Adrenal gland (tissue), 12 donors: ENCODE results near the gene STK24. TPM values are rescaled to one million over a fixed set of nuclear protein-coding genes. Genes with fewer than 3 reads are reported as not detected.

ENCODE experiments used
- DNase-seq, 7 donors: peaks; one replicate each; pipeline ENCODE4 v3.0.0-alpha.2; 2019 to 2020
- H3K27ac ChIP-seq, 5 donors: fragments of 200-600 bp; sonication (generic) in 4 of 5; 1 replicate in 3 of 5; 2 replicates in 2 of 5; pipeline versions ENCODE4 v1.5.1 to v1.8.0; 2016 to 2020; ENCODE audit warnings: mild to moderate bottlenecking in 1 of 5
- H3K27me3 ChIP-seq: fragments of 200-600 bp; 2 replicates; pipeline ENCODE4 v1.8.0; 2021
- H3K36me3 ChIP-seq, 2 donors: fragments of 200-600 bp; replicated peaks in 1 of 2; 1 replicate in 1 of 2; 2 replicates in 1 of 2; pipeline versions ENCODE4 v1.5.1 to v1.8.0; 2018 to 2022
- H3K4me1 ChIP-seq, 2 donors: fragments of 200-600 bp; replicated peaks in 1 of 2; 1 replicate in 1 of 2; 2 replicates in 1 of 2; pipeline versions ENCODE4 v1.5.1 to v1.8.0; 2018 to 2021
- H3K4me3 ChIP-seq, 4 donors: fragments of 200-600 bp; sonication (generic) in 3 of 4; one replicate each; pipeline ENCODE4 v1.5.1; 2016 to 2018
- H3K9me3 ChIP-seq, 3 donors: fragments of 200-600 bp; sonication (generic) in 1 of 3; replicated peaks in 1 of 3; 1 replicate in 2 of 3; 2 replicates in 1 of 3; pipeline versions ENCODE4 v1.5.1 to v1.8.0; 2016 to 2021
- CTCF ChIP-seq, 6 experiments: fragments of 450-650 bp in 4 of 6; fragments of 200-600 bp in 2 of 6; sonication (generic) in 1 of 6; IDR thresholded peaks; 1 replicate in 5 of 6; 2 replicates in 1 of 6; pipeline versions ENCODE4 v1.5.1 to v1.8.0; 2016 to 2021; ENCODE audit warnings: antibody characterized with exemption in 6 of 6, mild to moderate bottlenecking in 2 of 6, moderate library complexity in 1 of 6
- POLR2A ChIP-seq, 2 donors: fragments of 450-650 bp; IDR thresholded peaks; one replicate each; pipeline ENCODE4 v1.6.1; 2017; ENCODE audit warnings: antibody characterized with exemption in 2 of 2, mild to moderate bottlenecking in 2 of 2, moderate library complexity in 1 of 2
- WGBS, 4 donors: extraction: QIAGEN DNeasy Blood & Tissue Kit in 2 of 4; methylation state at CpG; one replicate each; pipeline versions ENCODE4 v1.1.5 to v1.1.7; 2013 to 2017; 5-methylcytosine and 5-hydroxymethylcytosine counted together
- intact Hi-C, 2 donors: fragments of 100-400 bp; cut with DNase I; formaldehyde crosslinking; loops; one replicate each; pipeline versions ENCODE4 v1.14.1 to v1.15.0; 2022 to 2023
- polyA plus RNA-seq, 3 donors: library from polyadenylated mRNA; stranded (reverse); fragments of 200-250 nt in 2 of 3; fragments of 350-450 nt in 1 of 3; fragmentation: Illumina TruSeq in 1 of 3; extraction: RNeasy Lipid Tissue Mini Kit (QIAGEN cat#74804) in 1 of 3; gene quantifications; one replicate each; pipeline ENCODE4 v1.2.3, GENCODE V29; 2013 to 2014
- total RNA-seq, 9 donors: library from RNA; depleted of rRNA in 4 of 9; stranded (reverse); fragments of >200 nt in 4 of 9; fragments of 120-200 nt in 1 of 9; fragmentation: NEBNext Ultra II Directional in 1 of 9; extraction: Animal tissue kit (Norgen Biotek cat#: 25700) in 1 of 9; gene quantifications; one replicate each; pipeline versions ENCODE4 v1.1.0 to v1.2.4, GENCODE V29; 2013 to 2023
- donor health status: healthy with polysubstance abuse.
- donor health status: Bipolar disorder and iron deficiency.
- donor health status: DM: yes; HTN: yes; CAD: no.
- donor health status: DM: no; HTN: no; CAD: no.
- donor health status: DM: no; HTN: no; CAD: no.
- donor health status: DM: yes; HTN: yes; CAD: no.

STK24 gene
- total and polyA plus RNA-seq, 12 donors: 17.7 to 72.2 (median 56.0) TPM

GRCh38 chr13:98429977-98430736 lies 146.8 kb downstream of the STK24 start:
- 78 to 83% (median 80%) methylated on average over 11 of the region's 11 CpGs for WGBS, 4 donors
- intact Hi-C loops: no loop called here
- no peak for TF ChIP-seq CTCF (IDR thresholded peaks at IDR 0.05)
- no peak for TF ChIP-seq POLR2A (IDR thresholded peaks at IDR 0.05)
- H3K27ac ChIP-seq: no peak overlapping the region
- H3K27me3 ChIP-seq: no peaks in the 10 kb centered on the region
- H3K4me1 ChIP-seq: no peaks in the 10 kb centered on the region
- no peak for DNase-seq
- H3K4me3 ChIP-seq: no peak overlapping the region
- no peaks in the 10 kb centered on the region for H3K36me3 ChIP-seq
- H3K9me3 ChIP-seq: no peaks in the 10 kb centered on the region

GRCh38 chr13:98429531-98429930 lies 147.4 kb downstream of the STK24 start:
- 88 to 98% (median 95%) methylated on average over 7 of the region's 7 CpGs for WGBS, 4 donors
- intact Hi-C loops: no loop called here
- no peak for DNase-seq

GRCh38 chr13:98429081-98429480 lies 147.8 kb downstream of the STK24 start:
- WGBS, 4 donors: 81 to 84% (median 82%) methylated on average over 9 to 10 of the region's 10 CpGs
- no peaks in the 10 kb centered on the region for H3K36me3 ChIP-seq
- H3K27ac ChIP-seq: no peak overlapping the region
- no peak for DNase-seq
- H3K9me3 ChIP-seq: no peaks in the 10 kb centered on the region
- H3K27me3 ChIP-seq: no peaks in the 10 kb centered on the region
- intact Hi-C loops: no loop called here
- no peak overlapping the region for H3K4me3 ChIP-seq
- TF ChIP-seq POLR2A (IDR thresholded peaks at IDR 0.05): no peak
- no peaks in the 10 kb centered on the region for H3K4me1 ChIP-seq

More at GRCh38 chr13:98429531-98429930, 147.4 kb downstream of the STK24 start:
- no peaks in the 10 kb centered on the region for H3K27me3 ChIP-seq
- H3K4me1 ChIP-seq: no peaks in the 10 kb centered on the region
- no peaks in the 10 kb centered on the region for H3K36me3 ChIP-seq
- H3K27ac ChIP-seq: no peak overlapping the region
- TF ChIP-seq CTCF (IDR thresholded peaks at IDR 0.05): no peak
- TF ChIP-seq POLR2A (IDR thresholded peaks at IDR 0.05): no peak
- H3K9me3 ChIP-seq: no peaks in the 10 kb centered on the region
- H3K4me3 ChIP-seq: no peak overlapping the region

GRCh38 chr13:98428256-98428966 lies 148.5 kb downstream of the STK24 start:
- TF ChIP-seq CTCF (IDR thresholded peaks at IDR 0.05): no peak
- TF ChIP-seq POLR2A (IDR thresholded peaks at IDR 0.05): no peak
- Histone ChIP-seq H3K27ac (no peak overlapping the region), H3K4me1 (no peaks in the 10 kb centered on the region), H3K27me3 (no peaks in the 10 kb centered on the region), H3K36me3 (no peaks in the 10 kb centered on the region), H3K9me3 (no peaks in the 10 kb centered on the region), H3K4me3 (no peak overlapping the region)
- 87 to 92% (median 90%) methylated on average over 15 of the region's 15 CpGs for WGBS, 4 donors
- no peak for DNase-seq
- intact Hi-C loops: no loop called here
